Glomerular visceral epithelial cell (primary cell): Measurements from ENCODE around the gene FLT3.

Experiments used
- DNase-seq: peaks from one replicate; pipeline ENCODE4 v3.0.0-alpha.2; 2016; ENCODE audit errors: extremely low spot score

The FLT3 gene

GRCh38 chr13:27960362-27961226 lies 139.8 kb downstream of the FLT3 start:
- no peak for DNase-seq

- DNase-seq = no peak
Measured at GRCh38 chr13:27959976-27960361, 140.4 kb downstream of the FLT3 start.

GRCh38 chr13:27956576-27957300 lies 143.6 kb downstream of the FLT3 start:
- DNase-seq = no peak

GRCh38 chr13:27955014-27955591 lies 145.3 kb downstream of the FLT3 start:
- no peak for DNase-seq

GRCh38 chr13:27954406-27954851 lies 145.9 kb downstream of the FLT3 start:
- DNase-seq = no peak

- peak; percentile 60 for DNase-seq
Measured at GRCh38 chr13:27953676-27954405, 146.5 kb downstream of the FLT3 start.
